Left lung (tissue), 10 donors: Measurements from ENCODE around the gene MEOX1. TPM values are rescaled to one million over a fixed set of nuclear protein-coding genes. Genes with fewer than 3 reads are reported as not detected.

Experiments
- ATAC-seq: fragments of 200-7000 bp; cut with Tn5 transposase; one replicate; pipeline ENCODE4 v1.9.1; 2020; ENCODE audit warnings: moderate library complexity
- DNase-seq, 4 donors: peaks; one replicate each; pipeline ENCODE4 v3.0.0-alpha.2; 2013 to 2020
- H3K27ac ChIP-seq, 2 donors: fragments of 200-600 bp; sonication (generic) in 1 of 2; one replicate each; pipeline versions ENCODE4 v1.5.0 to v1.8.0; 2020 to 2021
- H3K27me3 ChIP-seq, 2 donors: fragments of 200-600 bp; sonication (generic) in 1 of 2; one replicate each; pipeline versions ENCODE4 v1.5.0 to v1.8.0; 2020 to 2021
- H3K36me3 ChIP-seq, 2 donors: fragments of 200-600 bp; sonication (generic) in 1 of 2; one replicate each; pipeline versions ENCODE4 v1.5.0 to v1.8.0; 2020 to 2021
- H3K4me1 ChIP-seq, 2 donors: fragments of 200-600 bp; one replicate each; pipeline ENCODE4 v1.8.0; 2021
- H3K4me3 ChIP-seq, 2 donors: fragments of 200-600 bp; sonication (generic) in 1 of 2; one replicate each; pipeline versions ENCODE4 v1.5.0 to v1.8.0; 2020 to 2021; ENCODE audit warnings: mild to moderate bottlenecking in 1 of 2
- H3K9me3 ChIP-seq, 2 donors: fragments of 200-600 bp; sonication (generic) in 1 of 2; one replicate each; pipeline versions ENCODE4 v1.5.0 to v1.8.0; 2020 to 2021
- CTCF ChIP-seq, 2 donors: fragments of 200-600 bp; sonication (generic) in 1 of 2; IDR thresholded peaks; one replicate each; pipeline versions ENCODE4 v1.5.0 to v1.8.0; 2021; ENCODE audit warnings: antibody characterized with exemption in 2 of 2
- intact Hi-C, 2 donors: fragments of 100-400 bp; cut with DNase I; formaldehyde crosslinking; loops; one replicate each; pipeline versions ENCODE4 v1.11.2 to v1.14.2; 2022
- polyA plus RNA-seq, 6 donors: library from polyadenylated mRNA; unstranded; fragments of 120-200 nt; gene quantifications; one replicate each; pipeline ENCODE4 v1.2.1, GENCODE V29; 2013; ENCODE audit not compliant: insufficient read length in 6 of 6
- total RNA-seq, 2 donors: library from RNA; stranded (reverse); fragmentation: NEBNext Ultra II Directional; extraction: Animal tissue kit (Norgen Biotek cat#: 25700); gene quantifications; one replicate each; pipeline ENCODE4 v1.2.1, GENCODE V29; 2021
- donor health status: DM: no; HTN: yes; CAD: no.
- donor health status: DM: no; HTN: no; CAD: no.

Gene MEOX1
- total and polyA plus RNA-seq, 8 donors = 0.29 to 1.5 (median 0.36) TPM

GRCh38 chr17:43616852-43617251, 44.9 kb downstream of the MEOX1 start:
- no peak for ATAC-seq

GRCh38 chr17:43616421-43616820, 45.3 kb downstream of the MEOX1 start:
- Histone ChIP-seq H3K4me1 (no peaks in the 10 kb centered on the region), H3K27me3 (no peaks in the 10 kb centered on the region), H3K27ac (no peak overlapping the region), H3K4me3 (no peak overlapping the region), H3K9me3 (no peaks in the 10 kb centered on the region), H3K36me3 (no peaks in the 10 kb centered on the region)
- intact Hi-C loops = no loop called here
- no peak for DNase-seq
- ATAC-seq = no peak
- TF ChIP-seq CTCF (IDR thresholded peaks at IDR 0.05) = no peak

More at GRCh38 chr17:43616852-43617251, 44.9 kb downstream of the MEOX1 start:
- H3K27me3 ChIP-seq = peaks cover 0 to 1% of the 10 kb centered on the region in 2 donors
- TF ChIP-seq CTCF (IDR thresholded peaks at IDR 0.05) = no peak
- intact Hi-C loops = no loop called here
- no peaks in the 10 kb centered on the region for H3K9me3 ChIP-seq
- no peak for DNase-seq
- no peak overlapping the region for H3K4me3 ChIP-seq
- no peaks in the 10 kb centered on the region for H3K36me3 ChIP-seq
- H3K4me1 ChIP-seq = no peaks in the 10 kb centered on the region
- no peak overlapping the region for H3K27ac ChIP-seq

DNA sequence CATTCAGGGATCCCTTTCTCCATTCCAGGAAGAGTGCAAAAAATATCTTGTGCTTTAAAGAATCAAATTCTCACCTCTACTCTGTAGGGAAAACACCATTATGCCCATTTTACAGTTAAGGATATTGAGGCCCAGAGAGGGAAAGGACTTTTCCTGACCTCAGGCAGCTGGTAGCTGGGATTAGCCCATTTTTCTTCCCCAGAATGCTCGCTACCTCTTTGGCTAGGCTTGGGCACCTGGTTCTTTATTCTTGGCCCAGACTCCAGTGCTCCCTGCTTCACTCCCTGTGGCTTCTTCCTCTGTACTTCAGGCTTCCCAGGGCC, 45.7 kb downstream of the MEOX1 start:
- no peak for ATAC-seq
- Histone ChIP-seq H3K36me3 (no peaks in the 10 kb centered on the region), H3K9me3 (no peaks in the 10 kb centered on the region), H3K4me1 (no peaks in the 10 kb centered on the region), H3K27me3 (no peaks in the 10 kb centered on the region), H3K4me3 (no peak overlapping the region), H3K27ac (no peak overlapping the region)
- intact Hi-C loops = no loop called here
- TF ChIP-seq CTCF (IDR thresholded peaks at IDR 0.05) = no peak
- no peak for DNase-seq

- Histone ChIP-seq H3K4me1 (no peaks in the 10 kb centered on the region), H3K36me3 (no peaks in the 10 kb centered on the region), H3K4me3 (no peak overlapping the region), H3K27ac (no peak overlapping the region), H3K9me3 (no peaks in the 10 kb centered on the region), H3K27me3 (no peaks in the 10 kb centered on the region)
- no peak for TF ChIP-seq CTCF (IDR thresholded peaks at IDR 0.05)
- DNase-seq = no peak
- no peak for ATAC-seq
- intact Hi-C loops = no loop called here
These were observed 46.2 kb downstream of the MEOX1 start for GRCh38 chr17:43615330-43616028.

DNA sequence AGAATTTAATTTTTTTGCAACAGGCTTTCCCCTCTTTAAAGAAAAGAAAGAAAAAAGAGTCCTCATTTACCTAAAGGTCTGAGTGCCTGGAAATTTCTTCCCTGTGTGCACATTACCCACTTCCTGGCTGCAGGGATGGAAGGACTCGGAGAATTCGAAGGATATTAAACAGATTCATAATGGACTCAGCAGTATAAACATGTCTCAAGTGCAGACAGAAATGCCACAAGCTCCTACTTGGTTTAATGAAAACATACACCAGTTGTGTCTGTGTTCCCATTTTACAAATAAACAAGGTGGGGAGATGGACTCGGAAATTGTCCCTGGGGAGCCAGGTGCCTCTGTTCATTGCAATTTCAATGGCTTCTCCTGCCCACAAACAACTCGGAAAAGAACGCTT, 47.2 kb downstream of the MEOX1 start:
- no peaks in the 10 kb centered on the region for H3K9me3 ChIP-seq
- H3K27ac ChIP-seq = no peak overlapping the region
- no peaks in the 10 kb centered on the region for H3K27me3 ChIP-seq
- no peaks in the 10 kb centered on the region for H3K4me1 ChIP-seq
- H3K4me3 ChIP-seq = no peak overlapping the region
- no peaks in the 10 kb centered on the region for H3K36me3 ChIP-seq
- ATAC-seq = no peak
- intact Hi-C loops = no loop called here
- TF ChIP-seq CTCF (IDR thresholded peaks at IDR 0.05) = no peak
- DNase-seq = no peak
